GM19025 (cell line): ENCODE data around the gene EDEM1.
"Not testable (repeated sequence)": the region's sequence is repeated elsewhere in the genome, so short reads cannot be mapped to it uniquely, and the experiment has no call there.

ENCODE experiments used
- ATAC-seq: cut with Tn5 transposase; IDR thresholded peaks from one replicate; pipeline ENCODE4 v1.9.1; 2021; ENCODE audit warnings: mild to moderate bottlenecking, low read depth, moderate library complexity; ENCODE audit not compliant: unreplicated experiment

The EDEM1 gene

DNA sequence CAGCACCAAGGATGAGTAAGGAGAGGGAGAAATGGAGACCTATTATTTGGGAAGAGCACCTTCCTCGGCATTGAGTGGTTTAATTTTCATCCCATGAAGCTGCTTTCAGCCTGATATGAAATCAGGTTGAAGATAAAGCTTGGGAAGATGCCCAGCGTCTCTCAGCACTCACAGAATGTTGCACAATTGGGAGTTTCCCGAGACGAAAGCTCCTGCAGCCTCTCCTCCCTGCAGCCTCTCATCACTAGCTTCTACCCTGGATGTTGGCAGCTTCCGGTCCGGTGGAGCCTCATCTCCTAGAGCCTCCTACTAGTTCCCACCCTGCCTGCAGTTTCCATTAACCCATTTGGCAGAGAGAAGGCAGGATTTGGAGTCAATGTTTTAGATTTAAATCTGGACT, 40.3 kb downstream of the EDEM1 start:
- ATAC-seq = no peak

GRCh38 chr3:5229414-5229813, 41.9 kb downstream of the EDEM1 start:
- no peak for ATAC-seq

DNA sequence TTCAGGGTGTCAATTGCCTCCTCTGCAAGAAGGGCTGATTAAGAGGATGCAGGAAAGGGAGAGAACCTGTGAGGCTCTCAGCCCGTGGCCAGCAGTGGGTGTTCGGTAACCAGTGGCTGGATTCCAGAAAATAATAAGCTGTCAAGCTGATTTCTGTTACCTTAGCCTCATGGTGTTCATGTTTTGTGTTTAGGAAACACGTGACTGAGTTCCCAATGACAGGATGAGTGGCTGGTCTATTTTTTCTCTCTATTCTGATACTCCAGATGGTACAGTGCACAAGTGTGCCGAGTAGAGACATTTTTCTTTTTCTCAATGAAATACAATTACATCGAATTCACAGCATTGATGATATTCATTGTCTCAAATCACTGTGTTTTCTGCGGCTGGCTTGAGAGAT, 43.6 kb downstream of the EDEM1 start:
- ATAC-seq = no peak

- no peak for ATAC-seq
These were observed 44.0 kb downstream of the EDEM1 start for GRCh38 chr3:5231487-5231886.

- no peak for ATAC-seq
These were observed 45.1 kb downstream of the EDEM1 start for GRCh38 chr3:5232570-5232969.

GRCh38 chr3:5233026-5233425, 45.5 kb downstream of the EDEM1 start:
- ATAC-seq = no peak

GRCh38 chr3:5235655-5236054, 48.1 kb downstream of the EDEM1 start:
- ATAC-seq = no peak

DNA sequence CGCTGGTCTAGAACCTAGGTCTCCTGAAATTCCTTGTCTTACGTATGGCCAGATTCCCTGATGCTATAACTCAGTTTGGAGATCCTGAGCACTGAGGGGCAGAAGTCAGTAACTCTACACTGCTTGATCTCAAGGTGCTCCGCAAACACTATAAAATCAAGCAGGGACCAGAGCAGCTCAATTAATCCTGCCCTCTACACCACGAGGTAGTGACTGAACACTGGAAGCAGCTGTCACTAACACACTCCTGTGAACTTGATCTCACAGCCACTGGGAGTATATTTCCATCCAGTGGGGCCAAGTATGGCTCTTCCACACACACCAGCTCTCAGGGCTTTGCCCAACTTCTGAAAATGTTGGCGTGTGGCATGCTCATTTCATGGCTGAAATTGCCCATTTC, 51.0 kb downstream of the EDEM1 start:
- ATAC-seq = no peak

- ATAC-seq = no peak
These were observed 52.1 kb downstream of the EDEM1 start for GRCh38 chr3:5239602-5240001.

- ATAC-seq = no peak
These were observed 53.2 kb downstream of the EDEM1 start for GRCh38 chr3:5240740-5241139.

DNA sequence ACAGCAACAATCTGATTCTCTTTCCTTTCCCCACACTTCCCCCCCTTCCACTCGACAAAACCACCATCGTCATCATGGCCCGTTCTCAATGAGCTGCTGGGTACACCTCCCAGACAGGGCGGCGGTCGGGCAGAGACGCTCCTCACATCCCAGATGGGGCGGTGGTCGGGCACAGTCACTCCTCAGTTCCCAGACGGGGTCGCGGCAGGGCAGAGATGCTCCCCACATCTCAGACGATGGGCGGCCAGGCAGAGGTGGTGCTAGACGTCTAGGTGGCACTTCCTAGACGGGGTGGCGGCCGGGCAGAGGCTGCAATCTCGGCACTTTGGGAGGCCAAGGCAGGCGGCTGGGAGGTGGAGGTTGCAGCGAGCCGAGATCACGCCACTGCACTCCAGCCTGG, 55.3 kb downstream of the EDEM1 start:
- ATAC-seq = not testable (repeated sequence)

DNA sequence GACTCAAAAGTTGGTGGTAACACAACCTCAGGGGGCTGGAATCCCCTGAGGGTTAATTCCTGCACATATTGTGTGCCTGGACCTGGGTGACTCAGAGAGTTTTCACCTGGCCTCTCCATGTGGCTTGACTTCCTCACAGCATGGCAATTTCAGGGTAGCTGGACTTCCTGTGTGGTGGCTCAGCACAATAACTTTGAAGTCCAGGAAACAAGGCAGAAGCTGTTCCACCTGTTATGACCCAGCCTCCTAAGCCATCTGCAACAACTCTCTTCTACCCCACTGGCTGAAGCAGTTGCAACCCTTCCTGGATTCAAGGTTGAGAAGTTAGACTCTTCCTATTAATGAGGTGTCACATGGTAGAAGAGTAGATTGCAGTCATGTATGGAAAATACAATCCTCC, 58.4 kb downstream of the EDEM1 start:
- no peak for ATAC-seq

- no peak for ATAC-seq
These were observed 61.3 kb downstream of the EDEM1 start for GRCh38 chr3:5248822-5249221.

DNA sequence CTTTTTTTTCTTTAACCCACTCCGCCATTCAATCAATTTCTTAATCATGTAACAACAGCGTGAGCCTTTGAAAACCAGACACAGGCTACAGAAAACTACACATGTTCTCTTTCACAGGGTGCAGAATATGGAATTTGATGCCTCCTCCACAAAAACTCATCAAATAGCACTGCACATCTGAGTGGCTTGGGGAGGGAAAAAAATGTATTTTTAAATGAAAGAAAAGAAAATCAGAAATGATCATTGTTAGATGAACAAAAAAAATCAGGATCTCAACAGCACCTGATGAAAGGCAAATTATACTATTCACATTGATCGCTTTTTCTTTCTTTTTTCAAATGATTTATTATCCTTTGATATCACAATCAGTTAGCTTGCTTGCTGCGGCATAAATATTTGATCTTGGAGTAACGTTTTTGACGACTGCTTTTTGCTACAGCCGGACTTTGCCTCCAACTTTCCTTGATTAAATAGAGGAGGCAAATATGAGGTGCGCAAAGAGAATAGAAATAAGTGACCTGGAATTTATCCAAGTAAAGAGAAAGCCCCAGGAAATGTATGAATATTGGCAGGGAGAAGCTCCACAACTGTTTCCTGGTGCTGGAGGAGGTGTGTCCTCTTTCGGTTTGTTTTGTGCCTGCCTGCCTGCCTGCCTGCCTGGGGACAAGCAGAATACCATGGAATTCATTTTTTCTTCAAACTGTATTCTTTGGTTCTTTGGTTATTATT, 63.1 kb downstream of the EDEM1 start:
- no peak for ATAC-seq

GRCh38 chr3:5251196-5251583, 63.7 kb downstream of the EDEM1 start:
- ATAC-seq = no peak

- no peak for ATAC-seq
These were observed 64.6 kb downstream of the EDEM1 start for GRCh38 chr3:5252131-5252530.

GRCh38 chr3:5254281-5255048, 67.0 kb downstream of the EDEM1 start:
- ATAC-seq = no peak

- no peak for ATAC-seq
These were observed 68.2 kb downstream of the EDEM1 start for GRCh38 chr3:5255404-5256344.

DNA sequence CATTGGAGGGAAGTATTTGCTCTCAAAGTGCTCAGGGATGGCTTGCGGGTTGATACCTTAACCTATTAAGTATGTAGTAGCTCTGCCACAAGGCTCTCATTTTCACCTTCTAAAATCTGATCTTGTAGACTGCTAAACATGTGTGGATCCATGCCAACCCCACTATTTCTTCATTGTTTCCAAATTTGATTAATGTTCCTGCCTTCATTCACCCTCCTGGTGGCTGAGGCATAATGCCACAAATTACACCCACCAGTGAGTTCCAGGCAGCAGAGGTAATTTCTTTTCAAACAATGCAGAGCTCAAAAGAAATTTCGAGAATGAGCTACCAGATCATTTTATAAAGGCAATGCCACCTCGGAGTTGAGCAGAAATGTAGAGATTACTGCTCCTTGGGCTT, 71.0 kb downstream of the EDEM1 start:
- no peak for ATAC-seq

- ATAC-seq = no peak
These were observed 73.5 kb downstream of the EDEM1 start for GRCh38 chr3:5260992-5261501.

DNA sequence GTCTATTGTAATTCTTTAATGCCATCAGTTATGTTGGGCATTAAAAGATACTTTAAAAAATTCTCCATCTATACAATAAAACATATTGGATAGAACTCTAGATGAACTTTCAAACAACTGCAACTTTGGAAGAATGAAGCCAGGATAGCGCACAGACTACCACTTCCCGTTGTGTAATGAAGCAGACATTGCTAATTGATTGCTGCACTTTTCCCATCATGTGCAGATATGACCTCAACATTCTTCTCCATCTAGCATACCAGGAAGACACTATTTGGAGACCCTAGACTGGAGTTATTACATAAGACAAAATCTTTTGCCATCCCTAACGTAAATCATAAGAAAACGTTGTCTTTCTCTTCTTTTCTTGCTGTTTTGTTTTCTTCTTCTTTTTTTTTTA, 75.0 kb downstream of the EDEM1 start:
- no peak for ATAC-seq
